Heart right ventricle (tissue), 16 donors: ENCODE results near the gene CCL4. TPM values are rescaled to one million over a fixed set of nuclear protein-coding genes. Genes with fewer than 3 reads are reported as not detected.
A peak's percentile ranks its signal among the peaks of the same experiment; 100 is the strongest.

Experiments used
- ATAC-seq, 8 donors: fragments of 200-7000 bp; cut with Tn5 transposase; one replicate each; pipeline ENCODE4 v1.9.1; 2020; ENCODE audit warnings: mild to moderate bottlenecking in 8 of 8, moderate library complexity in 8 of 8, moderate number of reproducible peaks in 1 of 8
- DNase-seq, 2 donors: peaks; one replicate each; pipeline ENCODE4 v3.0.0-alpha.2; 2020
- H3K27ac ChIP-seq, 10 donors: fragments of 200-600 bp; sonication (generic) in 2 of 10; one replicate each; pipeline versions ENCODE4 v1.5.0 to v1.8.0; 2020 to 2022; ENCODE audit warnings: mild to moderate bottlenecking in 3 of 10
- H3K27me3 ChIP-seq, 7 donors: fragments of 200-600 bp; one replicate each; pipeline ENCODE4 v1.8.0; 2021 to 2022; ENCODE audit warnings: mild to moderate bottlenecking in 2 of 7
- H3K36me3 ChIP-seq, 9 donors: fragments of 200-600 bp; sonication (generic) in 1 of 9; one replicate each; pipeline versions ENCODE4 v1.5.0 to v1.8.0; 2020 to 2022; ENCODE audit warnings: mild to moderate bottlenecking in 2 of 9
- H3K4me1 ChIP-seq, 9 donors: fragments of 200-600 bp; sonication (generic) in 1 of 9; one replicate each; pipeline versions ENCODE4 v1.5.0 to v1.8.0; 2020 to 2022; ENCODE audit warnings: mild to moderate bottlenecking in 4 of 9
- H3K4me3 ChIP-seq, 10 donors: fragments of 200-600 bp; sonication (generic) in 2 of 10; one replicate each; pipeline versions ENCODE4 v1.5.0 to v1.8.0; 2020 to 2022; ENCODE audit warnings: mild to moderate bottlenecking in 7 of 10, moderate library complexity in 2 of 10
- H3K9me3 ChIP-seq, 11 donors: fragments of 200-600 bp in 10 of 11; sonication (generic) in 2 of 11; one replicate each; pipeline versions ENCODE4 v1.5.0 to v1.8.0; 2013 to 2022; ENCODE audit warnings: mild to moderate bottlenecking in 2 of 11, control low read depth in 1 of 11, moderate library complexity in 1 of 11
- CTCF ChIP-seq, 9 donors: fragments of 200-600 bp; sonication (generic) in 2 of 9; IDR thresholded peaks; one replicate each; pipeline versions ENCODE4 v1.5.0 to v1.8.0; 2021 to 2022; ENCODE audit warnings: antibody characterized with exemption in 9 of 9, mild to moderate bottlenecking in 5 of 9, moderate library complexity in 1 of 9
- WGBS, 2 donors: extraction: QIAGEN DNeasy Blood & Tissue Kit; methylation state at CpG; one replicate each; pipeline ENCODE4 v1.1.7; 2013; ENCODE audit warnings: inconsistent platforms in 1 of 2; 5-methylcytosine and 5-hydroxymethylcytosine counted together
- intact Hi-C, 10 donors: fragments of 100-400 bp; cut with DNase I; formaldehyde crosslinking; loops; one replicate each; pipeline versions ENCODE4 v1.11.1 to v1.14.2; 2022
- polyA plus RNA-seq, 2 donors: library from polyadenylated mRNA; stranded (reverse); fragments of 200-250 nt; gene quantifications; one replicate each; pipeline ENCODE4 v1.2.3, GENCODE V29; 2013
- total RNA-seq, 10 donors: library from RNA; stranded (reverse); fragmentation: NEBNext Ultra II Directional in 3 of 10; extraction: Animal tissue kit (Norgen Biotek cat#: 25700) in 3 of 10; gene quantifications; one replicate each; pipeline versions ENCODE4 v1.2.1 to v1.2.4, GENCODE V29; 2021 to 2023
- donor health status: Arrhythmogenic right ventricular cardiomyopathy.
- donor health status: ischemic (EF 13 %, LVEDD 7.1; RV severe dilation, severe dysfunction).
- donor health status: healthy with polysubstance abuse.
- donor health status: DM: no; HTN: yes; CAD: no.
- donor health status: DM: no; HTN: no; CAD: no.
- donor health status: ischemic (EF 25% LVEDD 6.9; RV normal size, moderate dysfunction).
- donor health status: ischemic (EF 25% LVEDD 5.7; RV mildly dilated, moderate dysfunction).
- donor health status: healthy.
- donor health status: DM: yes; HTN: yes; CAD: no.
- donor health status: Ischemic cardiomyopathy.
- donor health status: ischemic (EF 35%, LVEDD 5.7; RV mildly dilated, moderate dysfunction).
- donor health status: nonischemic (EF 11% LVEDD 7.7; RV severe dilation, severe dysfunction).
- donor health status: DM: yes; HTN: yes; CAD: no.
- donor health status: PGD.
- donor health status: ischemic (EF 29% LVEDD 5.4; RV normal size, mild dysfunction).
- donor health status: nonischemic (EF 23%, LVEDD 6.1; RV moderate dilation, normal function).

Gene CCL4
- total and polyA plus RNA-seq, 12 donors, result 0.32 to 18.2 (median 0.78) TPM

- Histone ChIP-seq H3K9me3 (peaks cover 0 to 4% (median 0%) of the 10 kb centered on the region in 11 donors), H3K27ac (peak overlapping the region in 1 of 10 donors; percentile 34), H3K4me1 (peaks cover 0 to 13% (median 0%) of the 10 kb centered on the region in 9 donors), H3K4me3 (no peak overlapping the region), H3K36me3 (no peaks in the 10 kb centered on the region), H3K27me3 (no peaks in the 10 kb centered on the region)
- DNase-seq (no peak), ATAC-seq (no peak)
- 75 to 78% methylated on average over 3 of the region's 3 CpGs for WGBS, 2 donors
- no peak for TF ChIP-seq CTCF (IDR thresholded peaks at IDR 0.05)
- intact Hi-C loops, result loop anchor here in 2 of 10 donors (10.0 kb wide), 2 partner anchors 64 to 94 kb away; partner anchors contain the start of gene CCL15 (in 1 of the 2)
Measured at GRCh38 chr17:36068524-36068923, 35.1 kb upstream of the CCL4 start.

DNA sequence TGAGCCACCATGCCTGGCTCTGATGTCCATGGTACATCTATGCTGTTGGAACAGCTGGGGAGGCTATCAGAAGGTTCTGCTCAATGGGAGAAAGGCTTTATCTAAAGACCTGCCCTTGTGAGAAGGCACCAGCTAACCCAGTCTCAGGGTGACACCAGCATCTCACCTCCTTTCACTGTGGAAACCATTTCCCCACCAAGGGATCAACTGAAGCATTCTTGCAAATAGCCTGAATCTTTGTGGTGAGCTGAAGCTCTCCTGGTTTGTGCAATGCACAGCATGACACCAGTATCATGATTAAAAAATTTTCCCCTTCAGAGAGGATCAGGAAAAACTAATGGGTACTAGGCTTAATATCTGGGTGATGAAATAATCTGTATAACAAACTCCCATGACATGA lies 34.5 kb upstream of the CCL4 start:
- intact Hi-C loops, result loop anchor here in 2 of 10 donors (10.0 kb wide), 2 partner anchors 64 to 94 kb away; partner anchors contain the start of gene CCL15 (in 1 of the 2)
- peak overlapping the region in 1 of 10 donors; percentile 34 for H3K27ac ChIP-seq
- no peak for ATAC-seq

GRCh38 chr17:36070427-36070826 lies 33.2 kb upstream of the CCL4 start:
- no peak for ATAC-seq
- WGBS, 2 donors, result 69 to 71% methylated on average over 3 of the region's 3 CpGs
- intact Hi-C loops, result loop anchor here in 6 of 10 donors (5.0 to 10.0 kb wide), 4 partner anchors 93 to 106 kb away; no protein-coding TSS in a partner anchor

More for the DNA sequence above, 34.5 kb upstream of the CCL4 start:
- DNase-seq, result no peak
- Histone ChIP-seq H3K27me3 (no peaks in the 10 kb centered on the region), H3K36me3 (no peaks in the 10 kb centered on the region), H3K9me3 (peaks cover 0 to under 1% (median 0%) of the 10 kb centered on the region in 11 donors), H3K4me1 (peaks cover 0 to 13% (median 0%) of the 10 kb centered on the region in 9 donors), H3K4me3 (no peak overlapping the region)
- TF ChIP-seq CTCF (IDR thresholded peaks at IDR 0.05), result no peak

DNA sequence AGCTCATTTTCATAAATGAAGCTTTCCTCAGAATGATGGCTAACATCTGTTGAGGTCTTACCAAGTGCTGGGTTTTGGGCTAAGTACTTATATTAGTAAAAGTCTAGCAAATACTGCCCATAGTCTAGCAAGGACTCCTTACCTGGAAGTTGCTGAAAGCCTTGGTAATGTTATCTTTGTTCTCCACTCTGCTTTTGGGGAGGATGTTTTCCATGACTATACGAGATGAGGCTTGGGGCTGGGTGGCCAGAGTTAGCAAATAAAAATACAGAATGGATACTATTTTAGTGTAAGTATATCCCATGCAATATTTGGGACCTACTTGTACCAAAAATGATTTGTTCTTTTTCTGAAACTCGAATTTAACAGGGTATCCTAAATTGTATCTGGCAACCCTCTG lies 31.9 kb upstream of the CCL4 start:
- Histone ChIP-seq H3K27ac (peak overlapping the region in 1 of 10 donors; percentile 14), H3K4me1 (peaks cover 0 to 13% (median 0%) of the 10 kb centered on the region in 9 donors), H3K9me3 (peaks cover 0 to under 1% (median 0%) of the 10 kb centered on the region in 11 donors), H3K27me3 (peaks cover 0 to 8% (median 0%) of the 10 kb centered on the region in 7 donors), H3K4me3 (no peak overlapping the region), H3K36me3 (no peaks in the 10 kb centered on the region)
- TF ChIP-seq CTCF (IDR thresholded peaks at IDR 0.05), result no peak
- intact Hi-C loops, result loop anchor here in 8 of 10 donors (2.0 to 10.0 kb wide), 5 partner anchors 94 to 107 kb away; no protein-coding TSS in a partner anchor
- DNase-seq (no peak), ATAC-seq (no peak)
- 65 to 69% methylated on average over 2 of the region's 2 CpGs for WGBS, 2 donors

More at GRCh38 chr17:36070427-36070826, 33.2 kb upstream of the CCL4 start:
- no peak for DNase-seq
- Histone ChIP-seq H3K27ac (peak overlapping the region in 1 of 10 donors; percentile 34), H3K9me3 (no peaks in the 10 kb centered on the region), H3K27me3 (peaks cover 0 to 4% (median 0%) of the 10 kb centered on the region in 7 donors), H3K36me3 (no peaks in the 10 kb centered on the region), H3K4me1 (peaks cover 0 to 13% (median 0%) of the 10 kb centered on the region in 9 donors), H3K4me3 (no peak overlapping the region)
- no peak for TF ChIP-seq CTCF (IDR thresholded peaks at IDR 0.05)
